ENCODE measurements around the gene ACD. TPM values are rescaled to one million over a fixed set of nuclear protein-coding genes. Genes with fewer than 3 reads are reported as not detected.
"Not testable (repeated sequence)": the region's sequence is repeated elsewhere in the genome, so short reads cannot be mapped to it uniquely, and the experiment has no call there.

ACD gene
- total RNA-seq, 1 donor from 2014 or later: 33.3 TPM

DNA sequence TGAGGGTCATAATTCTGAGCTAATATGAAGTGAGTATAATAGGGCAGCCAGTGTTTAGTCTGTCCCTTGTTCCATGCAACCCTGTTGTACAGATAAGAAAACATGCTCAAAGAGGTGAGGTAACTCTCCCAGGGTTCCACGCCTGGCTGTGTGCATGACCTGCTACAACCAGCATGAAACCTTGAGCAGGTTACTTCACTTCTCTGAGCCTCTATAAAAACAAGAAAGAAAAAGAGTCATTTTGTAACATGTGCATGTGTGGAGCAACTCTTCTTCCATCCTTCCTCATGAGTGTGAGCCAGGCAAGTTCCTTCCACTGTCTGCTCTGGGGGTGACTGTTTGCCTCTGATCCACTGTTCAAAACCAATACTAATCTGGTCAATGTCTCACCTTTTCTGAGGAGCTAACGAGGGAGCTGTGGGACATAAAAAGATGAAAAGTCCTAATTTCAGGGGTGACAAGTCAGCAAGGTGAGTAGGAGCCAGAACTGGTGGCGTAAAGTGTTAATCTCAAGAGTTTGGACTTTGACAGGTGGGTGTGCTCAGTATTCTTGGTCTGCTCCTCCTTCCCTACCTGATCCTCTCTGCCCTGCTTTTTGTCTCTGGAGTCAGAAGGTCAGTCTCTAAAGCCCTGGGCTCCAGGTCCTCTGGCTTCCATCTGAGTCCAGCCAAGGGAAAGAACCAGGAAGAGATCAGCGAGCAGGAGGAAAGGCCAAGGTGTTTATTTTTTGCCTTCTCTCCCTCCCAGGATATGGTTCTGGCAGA lies 37.5 kb upstream of the ACD start:
- no peak overlapping the region for H3K27ac Mint-ChIP-seq (ENCODE audit: unreplicated experiment)
- peaks cover 10% of the 10 kb centered on the region for H3K36me3 Mint-ChIP-seq (ENCODE audit: unreplicated experiment)
- no peak for DNase-seq
- TF ChIP-seq, protein P1, sequence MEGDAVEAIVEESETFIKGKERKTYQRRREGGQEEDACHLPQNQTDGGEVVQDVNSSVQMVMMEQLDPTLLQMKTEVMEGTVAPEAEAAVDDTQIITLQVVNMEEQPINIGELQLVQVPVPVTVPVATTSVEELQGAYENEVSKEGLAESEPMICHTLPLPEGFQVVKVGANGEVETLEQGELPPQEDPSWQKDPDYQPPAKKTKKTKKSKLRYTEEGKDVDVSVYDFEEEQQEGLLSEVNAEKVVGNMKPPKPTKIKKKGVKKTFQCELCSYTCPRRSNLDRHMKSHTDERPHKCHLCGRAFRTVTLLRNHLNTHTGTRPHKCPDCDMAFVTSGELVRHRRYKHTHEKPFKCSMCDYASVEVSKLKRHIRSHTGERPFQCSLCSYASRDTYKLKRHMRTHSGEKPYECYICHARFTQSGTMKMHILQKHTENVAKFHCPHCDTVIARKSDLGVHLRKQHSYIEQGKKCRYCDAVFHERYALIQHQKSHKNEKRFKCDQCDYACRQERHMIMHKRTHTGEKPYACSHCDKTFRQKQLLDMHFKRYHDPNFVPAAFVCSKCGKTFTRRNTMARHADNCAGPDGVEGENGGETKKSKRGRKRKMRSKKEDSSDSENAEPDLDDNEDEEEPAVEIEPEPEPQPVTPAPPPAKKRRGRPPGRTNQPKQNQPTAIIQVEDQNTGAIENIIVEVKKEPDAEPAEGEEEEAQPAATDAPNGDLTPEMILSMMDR (IDR thresholded peaks at IDR 0.05; ENCODE audit: partially characterized antibody, unreplicated experiment): no peak
- H3K4me3 Mint-ChIP-seq (ENCODE audit: unreplicated experiment): no peak overlapping the region
- H3K4me1 Mint-ChIP-seq (ENCODE audit: low read depth, unreplicated experiment): peaks cover 3% of the 10 kb centered on the region
- peaks cover 3% of the 10 kb centered on the region for H3K9me3 Mint-ChIP-seq (ENCODE audit: unreplicated experiment)
- H3K27me3 Mint-ChIP-seq (ENCODE audit: unreplicated experiment): peaks cover 3% of the 10 kb centered on the region

DNA sequence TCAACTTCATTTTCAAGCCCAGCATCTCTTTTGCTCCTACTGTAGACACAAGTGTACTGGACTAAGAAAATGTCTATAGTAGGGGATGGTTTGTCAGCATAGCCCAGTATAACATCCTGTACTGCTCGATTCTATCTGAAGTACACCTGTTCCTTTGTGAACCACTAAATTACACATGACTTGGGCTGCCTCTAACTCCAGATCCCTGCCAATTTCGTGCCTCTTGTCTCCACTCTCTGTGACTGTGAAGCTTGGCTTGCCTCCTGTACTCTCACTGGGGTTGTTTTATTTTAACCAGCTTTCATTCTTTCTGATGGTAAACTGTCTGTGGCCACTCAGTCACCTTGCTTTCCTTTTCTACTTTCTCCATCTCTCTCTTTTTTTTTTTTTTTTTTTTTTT lies 34.6 kb upstream of the ACD start:
- Mint-ChIP-seq H3K27ac (ENCODE audit: unreplicated experiment) (peak overlapping the region; percentile 6), H3K27me3 (ENCODE audit: unreplicated experiment) (peaks cover 3% of the 10 kb centered on the region), H3K9me3 (ENCODE audit: unreplicated experiment) (peaks cover 3% of the 10 kb centered on the region), H3K36me3 (ENCODE audit: unreplicated experiment) (peaks cover 10% of the 10 kb centered on the region), H3K4me3 (ENCODE audit: unreplicated experiment) (no peak overlapping the region), H3K4me1 (ENCODE audit: low read depth, unreplicated experiment) (no peaks in the 10 kb centered on the region)
- TF ChIP-seq, protein P1 (IDR thresholded peaks at IDR 0.05; ENCODE audit: partially characterized antibody, unreplicated experiment): no peak
- DNase-seq: no peak

DNA sequence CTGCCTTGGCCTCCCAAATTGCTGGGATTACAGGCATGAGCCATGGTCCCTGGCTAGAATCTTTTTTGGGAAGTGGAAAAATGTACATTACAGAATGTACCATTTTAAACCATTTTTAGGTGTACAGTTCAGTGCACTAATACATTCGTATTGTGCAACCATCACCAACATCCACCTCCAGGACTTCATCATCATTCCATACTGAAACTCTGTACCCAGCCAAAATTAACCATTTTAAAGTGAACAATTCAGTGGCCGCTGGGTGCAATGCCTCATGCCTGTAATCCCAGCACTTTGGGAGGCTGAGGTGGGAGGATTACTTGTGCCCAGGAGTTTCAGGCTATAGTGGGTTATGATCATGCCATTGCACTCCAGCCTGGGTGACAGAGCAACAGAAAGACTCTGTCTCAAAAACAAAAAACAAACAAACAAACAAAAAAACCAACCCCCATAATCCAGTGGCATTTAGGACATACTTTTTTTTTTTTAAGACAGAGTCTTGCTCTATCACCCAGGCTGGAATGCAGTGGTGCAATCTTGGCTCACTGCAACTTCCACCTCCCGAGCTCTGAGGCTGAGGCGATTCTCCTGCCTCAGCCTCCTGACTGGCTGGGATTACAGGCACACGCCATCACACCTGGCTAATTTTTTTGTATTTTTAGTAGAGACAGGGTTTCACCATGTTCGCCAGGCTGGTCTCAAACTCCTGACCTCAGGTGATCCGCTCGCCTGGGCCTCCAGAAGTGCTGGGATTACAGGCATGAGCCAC lies 33.6 kb upstream of the ACD start:
- H3K27me3 Mint-ChIP-seq (ENCODE audit: unreplicated experiment); H3K4me3 Mint-ChIP-seq (ENCODE audit: unreplicated experiment); H3K36me3 Mint-ChIP-seq (ENCODE audit: unreplicated experiment); DNase-seq; H3K4me1 Mint-ChIP-seq (ENCODE audit: low read depth, unreplicated experiment); H3K9me3 Mint-ChIP-seq (ENCODE audit: unreplicated experiment); H3K27ac Mint-ChIP-seq (ENCODE audit: unreplicated experiment): not testable (repeated sequence)

DNA sequence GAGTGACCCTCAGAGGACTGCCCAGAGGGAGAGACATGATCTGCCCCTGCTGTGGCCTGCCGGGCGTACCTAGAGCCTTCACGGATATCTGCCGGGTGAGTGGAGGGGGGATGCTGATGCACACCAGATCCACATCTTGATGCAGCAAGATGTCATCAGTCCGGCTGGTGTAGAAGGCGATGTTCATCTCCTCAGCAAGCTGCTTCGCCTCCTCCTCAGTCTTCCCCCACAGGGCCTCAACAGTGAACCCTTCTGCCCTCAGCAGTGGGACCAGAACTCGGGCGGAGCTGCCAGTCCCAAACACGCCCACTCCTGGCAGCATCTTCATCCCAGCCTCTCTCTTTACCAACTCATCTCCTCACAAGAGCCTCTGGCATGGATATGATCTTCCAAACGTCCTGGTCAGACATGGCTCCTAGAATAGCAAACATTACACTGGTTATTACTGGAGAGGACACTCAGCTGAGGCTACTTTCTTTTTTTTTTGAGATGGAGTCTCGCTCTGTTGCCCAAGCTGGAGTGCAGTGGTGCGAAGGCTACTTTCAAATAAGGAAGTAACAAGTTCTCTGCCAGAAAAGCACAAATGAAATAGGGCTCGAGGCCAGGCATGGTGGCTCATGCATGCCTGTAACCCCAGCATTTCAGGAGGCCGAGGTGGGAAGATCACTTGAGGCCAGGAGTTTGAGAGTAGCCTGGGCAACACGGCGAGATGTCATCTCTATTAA lies 25.5 kb upstream of the ACD start:
- Mint-ChIP-seq H3K27ac (ENCODE audit: unreplicated experiment) (no peak overlapping the region), H3K9me3 (ENCODE audit: unreplicated experiment) (no peaks in the 10 kb centered on the region), H3K27me3 (ENCODE audit: unreplicated experiment) (no peaks in the 10 kb centered on the region), H3K4me3 (ENCODE audit: unreplicated experiment) (no peak overlapping the region), H3K36me3 (ENCODE audit: unreplicated experiment) (no peaks in the 10 kb centered on the region), H3K4me1 (ENCODE audit: low read depth, unreplicated experiment) (no peaks in the 10 kb centered on the region)
- TF ChIP-seq, protein P1 (IDR thresholded peaks at IDR 0.05; ENCODE audit: partially characterized antibody, unreplicated experiment): no peak
- no peak for DNase-seq

DNA sequence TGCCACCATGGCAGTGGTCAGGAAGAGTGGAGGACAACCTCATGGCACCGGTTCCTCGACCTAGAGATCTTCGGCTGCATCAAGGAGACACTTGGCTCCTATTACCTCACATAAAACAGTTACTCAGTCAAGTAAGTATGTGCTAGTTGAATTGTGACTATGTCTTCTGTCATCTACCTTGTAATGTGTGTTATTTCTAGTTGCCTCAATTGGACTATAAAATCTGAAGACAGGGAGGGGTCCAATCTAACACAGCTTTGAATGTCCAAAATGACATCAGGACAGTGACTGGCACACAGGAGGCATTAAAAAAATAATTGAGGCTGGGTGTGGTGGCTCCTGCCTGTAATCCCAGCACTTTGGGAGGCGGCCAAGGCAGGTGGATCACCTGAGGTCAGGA lies 23.7 kb upstream of the ACD start:
- H3K9me3 Mint-ChIP-seq (ENCODE audit: unreplicated experiment): no peaks in the 10 kb centered on the region

More for the DNA sequence above, 23.7 kb upstream of the ACD start:
- TF ChIP-seq, protein P1 (IDR thresholded peaks at IDR 0.05; ENCODE audit: partially characterized antibody, unreplicated experiment): no peak
- no peak overlapping the region for H3K27ac Mint-ChIP-seq (ENCODE audit: unreplicated experiment)
- no peaks in the 10 kb centered on the region for H3K4me1 Mint-ChIP-seq (ENCODE audit: low read depth, unreplicated experiment)
- H3K36me3 Mint-ChIP-seq (ENCODE audit: unreplicated experiment): no peaks in the 10 kb centered on the region
- H3K27me3 Mint-ChIP-seq (ENCODE audit: unreplicated experiment): no peaks in the 10 kb centered on the region
- DNase-seq: no peak
- H3K4me3 Mint-ChIP-seq (ENCODE audit: unreplicated experiment): no peak overlapping the region
